ENCODE measurements around the gene ATP13A1.

DNA sequence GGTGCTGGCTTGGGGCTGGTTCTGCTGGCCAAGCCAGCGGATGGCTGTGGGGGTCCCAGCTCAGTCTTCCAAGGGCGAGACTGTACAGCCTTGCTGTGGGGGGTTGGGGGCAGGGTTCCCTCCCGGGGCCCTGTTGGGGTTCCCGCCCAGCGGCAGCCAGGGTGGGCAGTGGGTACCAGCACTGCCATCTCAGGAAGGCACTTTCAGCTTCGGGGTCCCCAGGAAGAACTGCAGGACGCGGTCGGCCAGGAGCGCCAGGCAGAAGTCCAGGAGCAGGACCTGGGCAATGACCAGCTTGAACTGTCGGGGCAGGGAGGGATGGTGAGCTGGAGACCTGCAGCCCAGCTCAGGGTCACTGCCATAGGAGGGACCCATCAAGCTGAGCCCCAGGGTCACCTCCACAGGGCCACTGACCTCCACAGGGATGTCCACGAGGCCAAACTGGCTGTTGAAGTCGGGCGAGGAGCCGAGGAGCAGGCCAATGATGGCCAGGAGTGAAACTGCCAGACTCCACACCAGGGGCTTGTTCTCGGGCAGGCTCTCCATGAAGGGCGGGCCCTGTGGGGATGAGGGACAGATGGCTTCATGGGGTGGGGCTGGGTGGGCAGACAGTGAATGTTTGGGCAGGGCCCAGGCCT is 18.1 kb downstream of the ATP13A1 start:
- TF ChIP-seq POLR2A (IDR thresholded peaks at IDR 0.05) (no peak), EP300 (IDR thresholded peaks at IDR 0.05) (no peak)
- TF ChIP-seq, protein P1, sequence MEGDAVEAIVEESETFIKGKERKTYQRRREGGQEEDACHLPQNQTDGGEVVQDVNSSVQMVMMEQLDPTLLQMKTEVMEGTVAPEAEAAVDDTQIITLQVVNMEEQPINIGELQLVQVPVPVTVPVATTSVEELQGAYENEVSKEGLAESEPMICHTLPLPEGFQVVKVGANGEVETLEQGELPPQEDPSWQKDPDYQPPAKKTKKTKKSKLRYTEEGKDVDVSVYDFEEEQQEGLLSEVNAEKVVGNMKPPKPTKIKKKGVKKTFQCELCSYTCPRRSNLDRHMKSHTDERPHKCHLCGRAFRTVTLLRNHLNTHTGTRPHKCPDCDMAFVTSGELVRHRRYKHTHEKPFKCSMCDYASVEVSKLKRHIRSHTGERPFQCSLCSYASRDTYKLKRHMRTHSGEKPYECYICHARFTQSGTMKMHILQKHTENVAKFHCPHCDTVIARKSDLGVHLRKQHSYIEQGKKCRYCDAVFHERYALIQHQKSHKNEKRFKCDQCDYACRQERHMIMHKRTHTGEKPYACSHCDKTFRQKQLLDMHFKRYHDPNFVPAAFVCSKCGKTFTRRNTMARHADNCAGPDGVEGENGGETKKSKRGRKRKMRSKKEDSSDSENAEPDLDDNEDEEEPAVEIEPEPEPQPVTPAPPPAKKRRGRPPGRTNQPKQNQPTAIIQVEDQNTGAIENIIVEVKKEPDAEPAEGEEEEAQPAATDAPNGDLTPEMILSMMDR (IDR thresholded peaks at IDR 0.05): no peak
